Stimulated activated naive CD8-positive, alpha-beta T cell treated with anti-CD3 and anti-CD28 coated beads, Interleukin-15, Interleukin-2, amounts not matched to agents 100 ng/mL and 50 ng/mL, for 24 hours (primary cell): Measurements from ENCODE around the gene OTOP2.

ENCODE experiments used
- H3K27ac Mint-ChIP-seq: one replicate; pipeline ENCODE4 v1.8.0; 2021; ENCODE audit warnings: mild to moderate bottlenecking, mixed read lengths
- H3K27me3 Mint-ChIP-seq: one replicate; pipeline ENCODE4 v1.8.0; 2021; ENCODE audit warnings: mixed read lengths
- H3K36me3 Mint-ChIP-seq: one replicate; pipeline ENCODE4 v1.8.0; 2021; ENCODE audit warnings: low read depth, mixed read lengths
- H3K4me1 Mint-ChIP-seq: one replicate; pipeline ENCODE4 v1.8.0; 2021; ENCODE audit warnings: low read depth, mixed read lengths
- H3K4me3 Mint-ChIP-seq: one replicate; pipeline ENCODE4 v1.8.0; 2021; ENCODE audit warnings: mild to moderate bottlenecking, mixed read lengths
- H3K9me3 Mint-ChIP-seq: one replicate; pipeline ENCODE4 v1.8.0; 2021; ENCODE audit warnings: mixed read lengths

Gene OTOP2

DNA sequence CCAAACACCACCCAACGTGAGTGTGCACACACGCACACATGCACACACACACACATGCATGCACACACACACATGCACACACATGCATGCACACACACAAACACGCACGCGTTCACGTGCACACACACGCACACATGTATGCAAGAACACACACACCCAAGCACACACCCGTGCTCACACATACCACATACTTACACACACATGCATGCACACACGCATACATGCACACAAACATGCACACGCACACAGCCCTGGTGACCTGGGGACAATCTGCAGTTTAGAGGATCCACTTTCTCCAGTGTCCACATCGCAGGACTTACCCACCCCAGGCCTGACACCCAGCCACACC is 7.2 kb upstream of the OTOP2 start:
- Mint-ChIP-seq H3K36me3 (no peaks in the 10 kb centered on the region), H3K9me3 (no peaks in the 10 kb centered on the region), H3K4me3 (no peak overlapping the region), H3K27ac (no peak overlapping the region), H3K4me1 (no peaks in the 10 kb centered on the region), H3K27me3 (peaks cover 14% of the 10 kb centered on the region)

DNA sequence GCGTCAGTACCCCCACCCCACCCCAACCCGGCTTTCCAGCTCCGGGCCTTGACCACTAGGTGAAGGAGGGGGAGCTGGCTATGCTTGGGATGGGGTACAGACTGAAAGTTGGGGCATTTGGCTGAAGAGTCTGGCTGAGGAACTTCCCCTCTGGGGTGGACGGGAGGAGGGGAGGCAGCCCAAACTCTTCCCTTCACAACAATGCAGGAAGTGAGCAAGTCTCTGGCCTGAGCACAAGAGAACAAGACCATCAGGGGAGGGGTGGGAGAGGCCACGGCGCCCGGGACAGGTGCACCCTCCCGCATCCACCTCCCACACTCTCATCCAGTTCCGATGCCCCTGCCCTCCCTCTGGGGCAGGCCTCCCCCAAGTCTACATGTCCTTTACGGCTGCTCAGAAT is 6.6 kb upstream of the OTOP2 start:
- Mint-ChIP-seq H3K27ac (no peak overlapping the region), H3K27me3 (peaks cover 16% of the 10 kb centered on the region), H3K4me1 (no peaks in the 10 kb centered on the region)

DNA sequence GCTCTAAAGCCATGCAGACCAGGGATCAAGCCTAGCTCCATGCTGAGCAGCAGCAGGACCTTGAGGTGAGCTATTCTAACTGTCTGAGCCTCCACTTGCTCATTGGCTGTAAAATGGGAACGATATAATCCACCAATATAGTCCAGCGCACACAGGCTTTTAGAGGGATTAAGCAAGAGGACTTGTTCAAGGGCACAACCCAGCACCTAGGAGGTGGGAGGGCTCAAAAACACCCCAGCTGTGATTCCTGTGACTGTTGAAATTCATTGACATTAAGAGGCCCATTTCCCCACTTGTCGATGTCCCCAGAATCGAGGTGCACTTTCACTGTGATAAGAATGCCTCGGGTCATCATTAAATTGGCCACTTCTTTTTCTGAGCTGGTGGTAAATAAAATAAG is 5.2 kb upstream of the OTOP2 start:
- no peak overlapping the region for H3K27ac Mint-ChIP-seq

More for the DNA sequence above, 6.6 kb upstream of the OTOP2 start:
- no peaks in the 10 kb centered on the region for H3K9me3 Mint-ChIP-seq
- H3K36me3 Mint-ChIP-seq = no peaks in the 10 kb centered on the region
- H3K4me3 Mint-ChIP-seq = no peak overlapping the region

DNA sequence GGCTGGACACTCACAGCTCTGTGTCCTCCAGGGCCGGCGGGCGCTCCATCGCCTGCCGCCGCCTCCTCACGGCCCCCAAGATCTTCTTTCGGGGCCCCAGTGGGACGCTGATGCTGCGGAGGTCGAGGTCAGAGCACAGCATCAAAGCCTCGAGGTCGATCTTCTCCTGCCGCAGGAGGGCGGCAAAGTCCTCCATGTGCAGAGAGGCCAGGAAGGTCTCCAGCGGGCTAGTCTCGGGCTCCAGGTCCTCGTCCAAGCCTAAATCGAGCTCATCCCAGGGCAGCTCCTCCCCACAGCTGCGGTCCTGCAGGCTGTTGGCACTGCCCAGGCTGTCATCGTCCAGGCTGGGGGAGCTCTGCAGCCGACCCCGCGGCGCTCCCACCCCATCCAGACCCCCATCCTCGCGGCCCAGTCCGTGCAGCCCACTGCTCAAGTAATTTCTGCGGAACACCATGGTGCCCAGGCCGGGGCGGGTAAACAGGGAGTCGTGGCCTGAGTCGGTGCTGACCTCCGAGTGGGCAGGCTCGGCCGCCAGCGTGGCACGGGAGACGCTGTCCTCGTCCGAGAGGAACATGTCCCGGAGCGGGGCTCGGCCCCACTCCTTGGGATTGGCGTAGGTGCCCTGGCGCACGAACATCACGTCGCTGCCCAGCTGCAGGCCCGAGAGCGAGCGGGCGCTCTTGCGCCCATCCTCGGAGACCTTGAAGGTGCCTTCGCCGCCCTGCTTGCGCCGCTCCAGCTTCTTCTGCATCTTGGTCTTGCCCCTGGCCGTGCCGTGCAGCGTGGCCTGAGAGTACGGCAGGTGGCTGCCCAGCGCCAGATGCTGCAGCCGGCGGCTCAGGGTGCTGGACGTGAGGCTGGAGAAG is 4.4 kb upstream of the OTOP2 start:
- Mint-ChIP-seq H3K27me3 (peaks cover 28% of the 10 kb centered on the region), H3K4me1 (no peaks in the 10 kb centered on the region), H3K27ac (no peak overlapping the region), H3K36me3 (no peaks in the 10 kb centered on the region), H3K4me3 (no peak overlapping the region), H3K9me3 (no peaks in the 10 kb centered on the region)

More for the DNA sequence above, 5.2 kb upstream of the OTOP2 start:
- Mint-ChIP-seq H3K4me3 (no peak overlapping the region), H3K36me3 (no peaks in the 10 kb centered on the region), H3K4me1 (no peaks in the 10 kb centered on the region), H3K27me3 (peaks cover 21% of the 10 kb centered on the region), H3K9me3 (no peaks in the 10 kb centered on the region)

DNA sequence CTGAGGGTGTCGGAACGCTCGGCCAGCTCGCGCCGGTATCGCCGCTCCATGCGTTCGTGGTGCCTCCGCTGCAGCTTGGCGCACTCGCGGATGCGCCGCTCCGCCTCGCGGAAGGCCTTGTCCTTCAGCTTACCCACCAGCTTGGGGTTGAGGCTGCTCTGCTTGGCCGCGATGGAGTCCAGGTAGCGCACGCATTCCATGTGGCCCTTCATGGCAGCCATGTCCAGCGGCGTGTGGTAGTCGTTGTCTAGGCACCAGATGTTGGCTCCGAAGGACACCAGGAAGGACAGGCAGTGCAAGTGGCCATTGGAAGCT is 3.8 kb upstream of the OTOP2 start:
- no peak overlapping the region for H3K27ac Mint-ChIP-seq
- H3K4me1 Mint-ChIP-seq = no peaks in the 10 kb centered on the region
- peaks cover 34% of the 10 kb centered on the region for H3K27me3 Mint-ChIP-seq
- no peaks in the 10 kb centered on the region for H3K36me3 Mint-ChIP-seq
- no peak overlapping the region for H3K4me3 Mint-ChIP-seq
- H3K9me3 Mint-ChIP-seq = no peaks in the 10 kb centered on the region

DNA sequence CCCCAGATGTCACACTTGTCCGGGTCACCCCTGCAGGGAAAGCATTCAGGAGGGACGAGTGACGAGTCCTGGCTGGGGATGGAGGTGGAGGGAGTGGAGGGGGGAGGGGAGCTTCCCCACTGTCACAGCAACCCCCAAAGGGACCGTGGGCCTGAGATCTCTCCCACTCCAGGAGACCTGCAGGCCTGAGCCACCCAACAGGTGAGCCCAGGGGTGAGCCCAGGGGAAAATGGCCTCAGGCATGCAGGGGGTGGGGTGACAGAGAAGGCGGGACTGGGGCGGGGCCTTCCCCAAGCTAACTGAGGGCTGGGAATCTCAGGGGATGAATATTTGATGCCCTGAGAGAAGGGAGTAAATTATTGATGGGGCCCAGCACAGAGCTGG is 3.4 kb upstream of the OTOP2 start:
- H3K27ac Mint-ChIP-seq = no peak overlapping the region
- H3K4me1 Mint-ChIP-seq = no peaks in the 10 kb centered on the region
- H3K36me3 Mint-ChIP-seq = no peaks in the 10 kb centered on the region
- H3K27me3 Mint-ChIP-seq = peaks cover 38% of the 10 kb centered on the region
- no peak overlapping the region for H3K4me3 Mint-ChIP-seq
- H3K9me3 Mint-ChIP-seq = no peaks in the 10 kb centered on the region

DNA sequence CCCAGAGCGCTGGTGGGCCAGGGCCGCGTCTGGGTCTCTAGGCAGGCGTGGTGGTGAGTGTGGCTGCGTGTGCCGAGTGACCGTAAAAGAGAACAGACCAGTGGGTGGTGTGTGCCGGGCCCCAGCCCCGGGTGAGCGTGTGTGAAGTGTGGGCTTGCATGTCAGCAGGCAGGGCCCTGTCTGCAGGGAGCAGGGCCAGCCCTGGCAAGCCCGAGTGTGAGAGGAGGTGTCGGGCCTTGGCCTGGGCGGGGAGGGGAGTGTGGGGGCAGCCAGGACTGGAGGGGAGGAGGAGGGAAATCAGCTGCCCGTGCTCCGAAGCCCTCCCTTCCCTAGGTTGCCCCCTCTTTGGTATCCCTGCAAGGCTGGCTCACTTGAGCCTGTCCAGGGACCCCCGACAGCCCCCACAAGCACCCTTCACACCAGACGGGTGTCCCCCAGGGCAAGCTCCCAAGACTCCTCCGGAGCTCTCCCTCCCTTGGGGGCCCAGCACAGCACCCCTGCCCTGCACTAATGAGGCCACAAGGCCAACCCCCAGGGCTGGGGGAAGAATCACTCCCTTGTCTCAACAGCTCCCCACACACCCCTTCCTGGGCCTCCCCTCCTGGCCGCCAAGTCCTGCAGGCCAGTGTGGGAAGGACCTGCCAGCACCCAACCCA is 2.9 kb upstream of the OTOP2 start:
- peaks cover 43% of the 10 kb centered on the region for H3K27me3 Mint-ChIP-seq
- no peak overlapping the region for H3K4me3 Mint-ChIP-seq
- H3K36me3 Mint-ChIP-seq = no peaks in the 10 kb centered on the region
- H3K27ac Mint-ChIP-seq = no peak overlapping the region
- no peaks in the 10 kb centered on the region for H3K9me3 Mint-ChIP-seq
- no peaks in the 10 kb centered on the region for H3K4me1 Mint-ChIP-seq

DNA sequence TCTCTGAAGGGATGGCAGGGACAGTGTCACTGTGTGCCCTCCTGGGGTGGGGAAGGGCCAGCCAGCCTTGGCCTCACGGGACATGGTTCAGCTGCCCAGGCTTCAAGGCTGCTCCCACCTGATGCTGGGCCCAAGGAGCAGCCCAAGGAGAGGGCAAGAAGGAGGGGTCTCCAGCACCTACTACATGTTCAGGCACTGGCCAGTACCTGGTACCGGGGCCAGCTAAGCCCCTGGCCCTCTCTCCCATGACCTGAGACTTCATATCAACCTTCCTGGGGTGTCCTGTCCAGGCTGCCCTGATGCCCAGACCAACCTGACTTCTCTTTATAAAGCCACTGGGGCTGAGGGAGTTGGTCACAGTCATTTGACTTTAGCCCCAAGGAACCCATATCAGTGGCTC is 2.3 kb upstream of the OTOP2 start:
- no peaks in the 10 kb centered on the region for H3K9me3 Mint-ChIP-seq
- no peaks in the 10 kb centered on the region for H3K36me3 Mint-ChIP-seq
- no peak overlapping the region for H3K4me3 Mint-ChIP-seq
- no peak overlapping the region for H3K27ac Mint-ChIP-seq
- peaks cover 46% of the 10 kb centered on the region for H3K27me3 Mint-ChIP-seq
- H3K4me1 Mint-ChIP-seq = no peaks in the 10 kb centered on the region

DNA sequence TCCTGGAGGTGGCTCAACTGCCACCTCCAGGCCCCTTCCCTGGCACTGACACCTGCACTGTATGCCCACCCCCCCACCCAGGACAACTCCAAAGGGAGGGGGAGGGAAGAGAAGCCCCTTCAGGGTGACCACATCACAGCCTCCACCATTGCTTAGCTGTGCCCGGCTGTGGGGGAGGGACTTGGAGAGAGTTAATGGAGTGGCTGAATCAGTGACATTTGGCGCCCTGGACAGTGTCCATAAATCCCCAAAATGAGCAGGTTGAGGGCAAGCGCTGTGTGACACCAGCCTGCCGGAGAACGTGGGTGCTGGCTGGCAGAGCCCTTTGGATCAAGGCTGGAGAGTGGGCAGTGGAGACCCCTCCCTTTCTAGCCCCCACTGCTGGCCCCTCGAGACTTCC is 1.9 kb upstream of the OTOP2 start:
- no peak overlapping the region for H3K4me3 Mint-ChIP-seq
- H3K27ac Mint-ChIP-seq = no peak overlapping the region
- H3K9me3 Mint-ChIP-seq = no peaks in the 10 kb centered on the region
- peaks cover 46% of the 10 kb centered on the region for H3K27me3 Mint-ChIP-seq
- no peaks in the 10 kb centered on the region for H3K36me3 Mint-ChIP-seq
- H3K4me1 Mint-ChIP-seq = no peaks in the 10 kb centered on the region

DNA sequence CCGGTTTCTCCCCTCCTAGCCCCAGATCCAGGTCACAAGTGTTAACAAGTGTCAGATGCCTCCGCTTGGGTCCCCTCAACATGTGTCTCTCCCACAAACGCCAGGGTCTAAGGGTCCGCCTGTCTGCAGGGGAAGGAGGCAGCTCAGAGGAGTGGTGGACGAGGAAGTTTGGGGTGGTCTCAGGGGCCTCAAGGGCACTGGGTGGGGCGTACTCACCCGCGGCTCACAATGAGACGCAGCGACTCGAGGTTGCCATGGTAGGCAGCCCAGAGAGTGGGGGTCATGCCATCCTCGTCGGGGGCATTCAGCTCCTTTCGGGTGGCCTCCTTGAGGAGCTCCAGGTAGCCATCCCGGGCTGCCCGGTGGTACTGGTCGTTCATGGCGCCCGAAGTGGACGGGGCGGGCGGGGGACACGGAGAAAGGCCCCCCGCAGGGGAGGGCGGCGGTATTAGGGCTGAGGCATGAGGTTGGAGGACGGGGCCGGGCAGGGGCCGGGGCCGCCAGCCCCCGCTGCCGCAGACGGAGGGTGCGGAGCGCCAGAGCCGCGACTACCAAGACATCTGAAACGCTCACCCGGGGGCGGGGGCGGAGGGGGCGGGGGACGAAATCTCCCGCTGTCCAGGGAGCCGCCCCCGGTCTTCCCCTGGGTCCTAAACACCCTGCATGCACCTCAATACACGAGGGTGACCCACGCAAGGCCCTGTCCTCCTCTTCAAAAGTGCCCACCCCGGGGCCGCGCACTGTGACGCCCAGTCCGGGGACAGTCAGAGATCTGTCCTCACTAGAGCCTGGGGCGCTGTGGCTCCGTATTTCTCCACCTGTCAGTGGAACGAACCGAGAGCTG is 1.2 kb upstream of the OTOP2 start, which contains the start of gene USH1G:
TSS of gene USH1G (minus strand) at position 562 of the 844 bp plus-strand sequence. CDS start at position 380, 182 bp downstream.
- Mint-ChIP-seq H3K27me3 (peaks cover 51% of the 10 kb centered on the region), H3K27ac (no peak within 1 kb of the TSS), H3K36me3 (no peaks in the 10 kb centered on the region), H3K4me3 (no peak within 1 kb of the TSS), H3K4me1 (no peaks in the 10 kb centered on the region), H3K9me3 (no peaks in the 10 kb centered on the region)

DNA sequence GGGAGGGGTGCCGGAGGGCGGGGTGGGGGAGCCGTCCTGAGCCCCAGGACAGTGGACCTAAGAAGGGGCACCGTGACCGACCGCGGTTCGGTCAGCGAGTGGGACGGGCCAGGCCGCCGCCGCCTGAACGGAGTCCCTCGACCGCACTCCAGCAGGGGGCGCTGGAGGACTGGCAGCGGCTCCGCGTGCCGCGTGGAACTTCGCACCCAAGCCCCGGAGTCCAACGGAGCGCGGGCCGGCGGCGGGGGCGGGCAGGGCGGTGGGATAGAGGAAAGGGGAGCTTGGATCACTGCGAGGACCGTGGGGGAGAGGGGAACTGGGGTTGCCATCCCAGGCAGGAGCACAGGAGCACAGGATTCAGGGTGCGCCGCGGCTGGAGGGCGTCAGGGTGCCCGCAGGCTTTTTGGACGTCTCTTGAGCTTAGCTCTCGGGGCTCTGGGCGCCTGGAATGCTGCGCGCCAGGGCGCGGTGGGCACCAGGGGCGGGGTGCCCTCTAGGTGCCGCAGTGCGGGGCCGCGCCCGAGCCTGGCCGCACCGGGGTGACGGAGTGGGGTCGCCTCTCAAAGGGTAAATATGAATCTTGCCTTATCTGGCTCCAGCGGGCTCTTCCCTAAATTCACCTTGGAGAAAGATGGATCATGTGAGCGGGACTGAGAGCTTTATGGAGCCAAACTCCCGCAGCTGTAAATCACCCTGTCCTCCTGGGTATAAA is 379 bp upstream of the OTOP2 start:
- peaks cover 52% of the 10 kb centered on the region for H3K27me3 Mint-ChIP-seq

DNA sequence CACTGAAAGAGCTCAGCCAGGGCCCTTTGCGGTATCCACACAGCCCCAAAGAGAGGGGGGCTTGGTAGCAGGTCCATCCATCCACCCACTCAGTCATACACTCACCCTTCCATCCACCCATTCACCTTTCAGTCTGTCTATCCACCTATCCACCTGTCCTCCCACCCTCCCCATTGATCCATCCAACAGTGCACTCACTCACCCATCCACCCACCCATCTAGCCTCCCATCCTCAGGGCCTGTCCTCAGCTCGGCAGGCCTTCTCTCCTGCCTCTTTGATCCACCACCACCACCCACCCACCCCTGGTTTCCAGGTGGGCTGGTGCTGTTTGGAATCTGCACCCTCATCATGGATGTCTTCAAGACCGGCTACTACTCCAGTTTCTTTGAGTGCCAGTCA is 1.2 kb downstream of the OTOP2 start:
- Mint-ChIP-seq H3K27ac (no peak overlapping the region), H3K27me3 (peaks cover 58% of the 10 kb centered on the region), H3K9me3 (no peaks in the 10 kb centered on the region), H3K4me1 (no peaks in the 10 kb centered on the region), H3K36me3 (no peaks in the 10 kb centered on the region), H3K4me3 (no peak overlapping the region)

More for the DNA sequence above, 379 bp upstream of the OTOP2 start:
- H3K9me3 Mint-ChIP-seq = no peaks in the 10 kb centered on the region
- H3K4me1 Mint-ChIP-seq = no peaks in the 10 kb centered on the region
- H3K36me3 Mint-ChIP-seq = no peaks in the 10 kb centered on the region
- H3K27ac Mint-ChIP-seq = no peak overlapping the region
- no peak overlapping the region for H3K4me3 Mint-ChIP-seq

DNA sequence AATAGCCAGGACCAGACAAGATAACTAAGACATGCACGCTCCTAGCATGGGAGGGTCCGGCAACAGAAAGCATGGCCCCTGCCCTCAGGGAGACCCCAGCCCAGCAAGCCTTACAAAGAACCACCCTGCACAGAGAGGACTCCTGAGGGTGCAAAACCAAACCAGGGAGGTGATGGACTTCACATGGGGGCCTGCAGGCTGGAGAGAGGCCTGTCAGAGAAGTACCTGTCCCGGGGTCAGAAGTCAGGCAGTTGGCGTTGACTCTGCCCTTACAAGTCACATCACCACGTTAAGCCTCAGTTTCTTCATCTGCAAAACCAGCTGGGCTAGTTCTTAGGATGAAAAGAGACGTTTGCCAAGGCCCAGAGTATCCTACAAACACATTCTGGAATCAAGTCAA is 4.7 kb downstream of the OTOP2 start:
- no peak overlapping the region for H3K4me3 Mint-ChIP-seq
- H3K27me3 Mint-ChIP-seq = peaks cover 78% of the 10 kb centered on the region
- no peaks in the 10 kb centered on the region for H3K36me3 Mint-ChIP-seq
- no peak overlapping the region for H3K27ac Mint-ChIP-seq
- H3K9me3 Mint-ChIP-seq = no peaks in the 10 kb centered on the region
- H3K4me1 Mint-ChIP-seq = no peaks in the 10 kb centered on the region

DNA sequence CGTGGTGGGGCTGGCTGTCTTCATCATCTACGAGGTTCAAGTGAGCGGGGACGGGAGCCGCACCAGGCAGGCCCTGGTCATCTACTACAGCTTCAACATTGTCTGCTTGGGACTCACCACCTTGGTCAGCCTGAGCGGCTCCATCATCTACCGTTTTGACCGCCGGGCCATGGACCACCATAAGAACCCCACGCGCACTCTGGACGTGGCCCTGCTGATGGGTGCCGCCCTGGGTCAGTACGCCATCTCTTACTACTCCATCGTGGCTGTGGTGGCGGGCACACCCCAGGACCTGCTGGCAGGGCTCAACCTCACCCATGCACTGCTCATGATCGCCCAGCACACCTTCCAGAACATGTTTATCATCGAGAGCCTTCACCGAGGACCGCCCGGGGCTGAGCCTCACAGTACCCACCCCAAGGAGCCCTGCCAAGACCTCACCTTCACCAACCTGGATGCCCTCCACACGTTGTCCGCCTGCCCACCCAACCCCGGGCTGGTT is 6.5 kb downstream of the OTOP2 start:
- no peak overlapping the region for H3K4me3 Mint-ChIP-seq
- no peak overlapping the region for H3K27ac Mint-ChIP-seq
- H3K9me3 Mint-ChIP-seq = no peaks in the 10 kb centered on the region
- H3K4me1 Mint-ChIP-seq = no peaks in the 10 kb centered on the region
- H3K27me3 Mint-ChIP-seq = peaks cover 71% of the 10 kb centered on the region
- H3K36me3 Mint-ChIP-seq = no peaks in the 10 kb centered on the region
